ENCODE results near the gene DNAH5.

GRCh38 chr5:13859270-13860065, 85.0 kb downstream of the DNAH5 start:
- TF ChIP-seq CTCF (IDR thresholded peaks at IDR 0.05; ENCODE audit: control extremely low read depth in 1 of 3, insufficient read depth in 1 of 3, low read depth in 1 of 3, low read length in 3 of 3) = no peak
- TF ChIP-seq POLR2AphosphoS5 (IDR thresholded peaks at IDR 0.05; ENCODE audit: low read depth, low read length) = no peak
- TF ChIP-seq, protein P1, sequence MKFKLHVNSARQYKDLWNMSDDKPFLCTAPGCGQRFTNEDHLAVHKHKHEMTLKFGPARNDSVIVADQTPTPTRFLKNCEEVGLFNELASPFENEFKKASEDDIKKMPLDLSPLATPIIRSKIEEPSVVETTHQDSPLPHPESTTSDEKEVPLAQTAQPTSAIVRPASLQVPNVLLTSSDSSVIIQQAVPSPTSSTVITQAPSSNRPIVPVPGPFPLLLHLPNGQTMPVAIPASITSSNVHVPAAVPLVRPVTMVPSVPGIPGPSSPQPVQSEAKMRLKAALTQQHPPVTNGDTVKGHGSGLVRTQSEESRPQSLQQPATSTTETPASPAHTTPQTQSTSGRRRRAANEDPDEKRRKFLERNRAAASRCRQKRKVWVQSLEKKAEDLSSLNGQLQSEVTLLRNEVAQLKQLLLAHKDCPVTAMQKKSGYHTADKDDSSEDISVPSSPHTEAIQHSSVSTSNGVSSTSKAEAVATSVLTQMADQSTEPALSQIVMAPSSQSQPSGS (IDR thresholded peaks at IDR 0.05; ENCODE audit: low read length) = no peak
- TF ChIP-seq POLR2A (IDR thresholded peaks at IDR 0.05; ENCODE audit: control extremely low read depth in 1 of 2, low read depth in 2 of 2, low read length in 2 of 2) = no peak
- TF ChIP-seq PHF8 (conservative IDR thresholded peaks at IDR 0.05; ENCODE audit: low read depth, low read length) = no peak
- no peak for TF ChIP-seq NANOG (IDR thresholded peaks at IDR 0.05; ENCODE audit: insufficient read depth, low read depth, low read length, poor library complexity, severe bottlenecking)
- TF ChIP-seq CHD7 (IDR thresholded peaks at IDR 0.05; ENCODE audit: insufficient replicate concordance, low read length) = no peak
- TF ChIP-seq, protein P2, sequence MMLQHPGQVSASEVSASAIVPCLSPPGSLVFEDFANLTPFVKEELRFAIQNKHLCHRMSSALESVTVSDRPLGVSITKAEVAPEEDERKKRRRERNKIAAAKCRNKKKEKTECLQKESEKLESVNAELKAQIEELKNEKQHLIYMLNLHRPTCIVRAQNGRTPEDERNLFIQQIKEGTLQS (IDR thresholded peaks at IDR 0.05; ENCODE audit: insufficient read depth, low read depth, low read length) = no peak
- TF ChIP-seq CTBP2 (IDR thresholded peaks at IDR 0.05; ENCODE audit: borderline replicate concordance, insufficient read depth, insufficient read length, low read length) = no peak
- no peak for TF ChIP-seq CHD2 (IDR thresholded peaks at IDR 0.05; ENCODE audit: low read length)

All from H1 (cell line).